NCI-H526 treated with DMSO at 0.1 percent for 48 hours (cell line): Measurements from ENCODE around the gene UNC5A.

Experiments used
- DNase-seq: peaks from one replicate; lab custom pipeline; 2025; lab: John Stamatoyannopoulos, UW

Gene UNC5A

GRCh38 chr5:176846335-176847140, 36.2 kb downstream of the UNC5A start:
- no peak for DNase-seq

DNA sequence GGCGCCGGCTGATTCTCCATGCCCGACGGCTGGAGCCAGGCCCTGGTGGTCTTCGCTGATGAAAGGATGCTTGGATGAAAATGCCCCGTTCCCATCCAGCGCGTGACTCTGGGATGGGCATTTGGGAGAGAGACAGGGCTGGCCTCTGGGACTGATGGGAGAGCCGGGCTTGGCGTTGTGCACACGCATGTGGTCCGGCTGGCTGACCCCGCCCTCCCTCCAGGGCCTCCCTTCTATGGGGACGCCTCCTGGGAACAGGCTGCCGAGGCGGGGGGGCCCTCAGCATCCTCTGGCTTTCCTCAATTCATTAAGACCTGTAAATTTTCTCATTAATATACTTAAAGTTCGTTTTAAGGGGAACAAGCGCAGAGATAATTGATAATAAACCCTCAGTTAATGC, 36.8 kb downstream of the UNC5A start:
- no peak for DNase-seq

DNA sequence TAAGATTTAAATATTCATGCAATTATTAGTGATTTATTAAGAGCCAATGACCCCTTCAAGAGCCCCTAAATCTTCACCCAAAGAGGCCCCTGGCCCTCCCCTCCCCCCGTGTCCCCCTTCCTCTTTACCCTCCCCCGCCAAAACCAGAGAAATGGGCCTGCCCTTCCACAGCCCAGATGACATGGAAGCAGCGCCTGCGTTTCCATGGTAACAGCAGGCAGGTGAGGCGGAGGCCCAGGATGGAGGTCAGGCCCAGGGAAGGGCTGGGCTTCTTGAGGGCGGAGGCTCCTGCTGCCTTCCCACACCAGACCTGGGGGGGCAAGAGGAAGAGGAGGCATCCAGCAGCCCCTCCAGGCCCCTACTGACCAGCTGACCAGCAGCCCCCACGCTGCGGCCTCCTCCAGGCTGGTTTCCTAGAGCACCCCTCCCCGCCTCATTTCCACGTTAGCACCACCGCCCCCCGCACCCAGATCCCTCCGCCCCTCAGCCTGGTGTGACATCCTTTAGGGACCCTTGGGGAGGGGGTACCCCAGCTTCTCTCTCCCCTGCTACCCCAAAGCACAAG, 37.4 kb downstream of the UNC5A start:
- DNase-seq = no peak

DNA sequence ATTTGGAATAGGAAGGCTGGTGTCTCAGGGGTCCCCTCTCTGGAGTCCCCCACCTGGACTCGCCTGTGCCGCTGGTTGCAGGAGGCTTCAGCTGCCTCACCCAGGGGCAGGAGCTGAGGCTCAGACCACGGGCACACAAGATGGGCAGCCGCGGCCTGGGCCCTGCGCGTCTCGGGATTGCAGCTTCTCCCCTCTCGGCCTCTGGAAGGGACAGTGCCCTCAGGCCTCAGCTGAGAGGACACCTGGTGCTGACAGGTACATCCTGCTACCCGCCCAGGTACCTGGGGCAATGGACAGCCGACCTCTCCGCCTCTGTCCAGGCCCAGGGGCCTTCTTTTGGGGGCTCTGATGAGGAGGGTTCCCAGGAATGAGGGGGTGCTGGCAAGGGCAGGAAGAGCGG, 38.3 kb downstream of the UNC5A start:
- DNase-seq = no peak

DNA sequence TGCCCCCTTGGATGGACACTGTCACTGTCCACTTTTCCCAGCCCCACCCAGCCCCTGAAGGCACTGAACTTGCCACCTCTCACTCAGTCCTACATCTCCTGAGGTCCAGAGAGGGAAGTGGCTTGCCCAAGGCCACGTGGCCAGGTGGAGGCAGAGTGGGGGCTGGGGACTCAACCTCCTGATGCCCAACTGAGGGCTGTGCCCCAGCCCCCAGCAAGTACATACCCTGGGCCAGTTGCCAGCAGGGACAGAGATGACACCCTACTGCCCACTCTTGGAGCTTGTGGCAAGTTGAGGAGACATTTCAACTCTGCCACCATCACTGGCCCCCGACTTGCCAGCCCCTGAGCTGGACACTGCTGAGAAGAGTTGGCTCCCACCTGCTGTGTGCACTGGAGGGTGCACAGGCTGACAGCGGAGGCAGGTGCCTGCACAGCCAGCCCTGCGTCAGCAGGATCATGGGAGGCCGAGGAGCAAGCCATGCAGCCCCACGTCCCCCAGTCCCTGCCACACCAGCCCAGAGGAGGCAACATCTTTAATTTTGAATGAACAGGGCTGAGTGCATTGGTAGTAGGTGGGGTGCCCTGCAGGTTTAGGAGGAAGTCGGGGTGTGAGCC, 39.4 kb downstream of the UNC5A start:
- no peak for DNase-seq

DNA sequence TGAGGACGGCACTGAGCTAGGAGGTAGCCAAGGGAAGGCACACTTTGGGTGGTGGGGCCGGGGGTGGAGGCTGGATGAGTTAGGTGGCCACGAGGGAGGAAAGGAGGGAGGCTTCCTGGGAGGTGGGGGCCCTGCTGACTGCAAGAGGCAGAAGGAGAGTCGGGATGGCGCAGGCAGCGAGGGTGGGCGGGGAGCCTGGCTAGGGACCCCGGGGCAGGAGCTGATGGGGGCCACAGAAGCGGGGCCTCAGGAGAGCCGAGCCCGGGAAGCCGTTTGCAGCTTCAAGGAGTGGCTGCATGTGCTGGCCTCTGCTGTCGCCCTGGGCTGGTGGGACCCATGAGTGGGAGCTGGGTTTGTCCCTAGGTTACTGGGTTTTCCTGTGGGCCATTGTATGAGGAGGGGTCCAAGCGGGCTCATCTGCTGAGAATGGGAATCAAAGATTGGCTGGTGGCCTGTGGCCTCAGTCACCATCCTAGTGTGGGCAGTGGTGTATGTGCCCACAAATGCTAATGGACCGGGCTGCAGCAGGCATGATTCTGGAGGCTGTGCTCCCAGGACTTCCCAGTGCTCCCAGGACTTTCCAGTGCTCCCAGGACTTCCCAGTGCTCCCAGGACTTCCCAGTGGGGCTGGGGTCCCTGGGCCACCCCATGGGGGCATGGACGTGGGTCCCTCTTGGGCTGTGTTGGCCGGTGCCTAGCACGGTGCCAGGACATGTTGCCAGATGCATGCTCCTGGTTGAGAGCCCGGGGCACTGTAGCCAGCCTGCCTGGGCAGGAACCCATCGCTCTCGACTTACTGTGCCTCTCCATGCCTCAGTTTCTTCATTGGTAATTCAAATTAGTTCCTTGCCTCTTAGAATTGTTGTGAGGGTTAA, 40.2 kb downstream of the UNC5A start:
- no peak for DNase-seq

DNA sequence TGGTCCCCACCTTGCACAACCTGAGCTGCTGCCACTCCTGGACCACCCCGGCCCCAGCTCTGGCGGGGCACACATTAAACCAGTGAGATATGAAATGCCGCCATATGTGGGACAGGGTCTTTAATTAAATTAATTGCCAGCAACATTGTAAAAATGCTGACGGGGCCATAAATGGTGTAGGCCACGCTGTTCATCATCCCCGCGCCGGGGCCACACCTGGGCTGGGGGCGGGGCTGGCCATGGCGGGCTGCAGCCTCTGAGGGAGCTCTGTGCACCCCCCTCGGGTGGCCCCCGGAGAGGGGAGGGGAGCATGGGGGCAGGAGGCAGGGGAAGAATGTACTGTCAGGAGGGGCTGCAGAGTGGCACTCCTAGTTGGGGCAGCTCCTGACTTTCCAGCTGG, 41.0 kb downstream of the UNC5A start:
- DNase-seq = no peak

- DNase-seq = no peak
These were observed 41.7 kb downstream of the UNC5A start for GRCh38 chr5:176851871-176852658.

GRCh38 chr5:176853151-176853778, 42.9 kb downstream of the UNC5A start:
- DNase-seq = no peak

DNA sequence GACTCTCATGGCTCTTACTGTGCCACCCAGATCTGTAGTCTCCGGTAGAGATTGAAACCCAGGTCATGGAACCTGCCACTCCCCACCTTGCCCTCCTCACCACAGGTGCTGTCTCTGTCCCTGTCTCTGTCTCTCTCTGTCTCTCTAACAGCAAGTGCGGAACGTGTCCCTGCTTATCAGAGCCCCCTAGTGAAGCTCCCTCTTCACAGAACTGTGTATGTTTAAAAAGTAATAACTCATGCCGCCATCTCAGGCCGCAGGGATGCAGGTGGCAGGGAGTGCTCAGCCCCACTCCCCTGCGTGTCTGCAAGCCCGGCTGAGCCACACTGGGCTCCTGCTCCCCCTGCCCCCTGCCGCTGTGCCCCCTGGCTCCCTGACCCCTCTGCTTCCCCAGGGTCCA, 43.8 kb downstream of the UNC5A start:
- no peak for DNase-seq

DNA sequence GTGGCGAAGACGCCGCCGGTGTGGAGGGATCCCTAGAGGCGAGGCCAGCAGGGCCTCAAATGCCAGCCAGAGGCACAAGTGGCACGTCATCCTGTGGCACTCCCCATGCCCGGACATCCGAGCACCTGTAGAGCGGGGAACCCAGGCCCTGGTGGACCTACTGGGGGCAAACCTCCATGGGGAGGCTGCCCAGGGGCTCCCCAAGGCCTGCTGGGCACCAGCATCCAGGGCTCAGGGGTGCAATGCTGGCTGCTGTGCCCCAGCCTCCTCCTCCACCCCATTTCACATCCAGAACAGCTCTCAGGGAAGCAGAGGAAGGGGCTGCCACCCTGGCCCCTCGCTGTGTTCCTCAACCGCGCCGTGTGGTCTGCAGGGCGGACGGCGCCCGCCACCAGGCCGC, 45.2 kb downstream of the UNC5A start:
- no peak for DNase-seq

GRCh38 chr5:176856746-176857145, 46.4 kb downstream of the UNC5A start:
- no peak for DNase-seq

GRCh38 chr5:176857216-176857893, 47.0 kb downstream of the UNC5A start:
- no peak for DNase-seq

- DNase-seq = no peak
These were observed 47.5 kb downstream of the UNC5A start for GRCh38 chr5:176857894-176858273.

DNA sequence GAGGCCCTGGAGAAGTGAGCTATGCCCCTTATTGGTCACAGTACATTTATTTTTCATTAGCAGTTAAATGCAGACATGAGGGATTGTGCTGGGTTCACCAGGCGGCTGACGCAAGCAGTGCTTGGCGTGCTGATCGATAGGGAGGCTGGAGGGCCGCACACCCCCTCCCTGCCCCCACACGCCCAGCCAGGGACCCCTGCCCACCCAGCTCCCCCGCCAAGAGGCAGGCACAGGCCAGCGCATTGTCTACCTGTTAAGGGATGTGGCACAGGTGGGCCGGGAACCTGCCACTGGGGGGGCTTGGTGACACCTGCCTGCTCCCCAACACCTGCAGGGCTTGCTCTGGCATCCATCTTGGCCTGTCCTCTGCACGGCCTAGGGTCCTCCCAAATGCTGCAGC, 49.6 kb downstream of the UNC5A start:
- DNase-seq = no peak

- DNase-seq = no peak
These were observed 50.0 kb downstream of the UNC5A start for GRCh38 chr5:176860381-176860780.

GRCh38 chr5:176861276-176861675, 50.9 kb downstream of the UNC5A start:
- no peak for DNase-seq

- no peak for DNase-seq
These were observed 52.1 kb downstream of the UNC5A start for GRCh38 chr5:176862330-176862995.

DNA sequence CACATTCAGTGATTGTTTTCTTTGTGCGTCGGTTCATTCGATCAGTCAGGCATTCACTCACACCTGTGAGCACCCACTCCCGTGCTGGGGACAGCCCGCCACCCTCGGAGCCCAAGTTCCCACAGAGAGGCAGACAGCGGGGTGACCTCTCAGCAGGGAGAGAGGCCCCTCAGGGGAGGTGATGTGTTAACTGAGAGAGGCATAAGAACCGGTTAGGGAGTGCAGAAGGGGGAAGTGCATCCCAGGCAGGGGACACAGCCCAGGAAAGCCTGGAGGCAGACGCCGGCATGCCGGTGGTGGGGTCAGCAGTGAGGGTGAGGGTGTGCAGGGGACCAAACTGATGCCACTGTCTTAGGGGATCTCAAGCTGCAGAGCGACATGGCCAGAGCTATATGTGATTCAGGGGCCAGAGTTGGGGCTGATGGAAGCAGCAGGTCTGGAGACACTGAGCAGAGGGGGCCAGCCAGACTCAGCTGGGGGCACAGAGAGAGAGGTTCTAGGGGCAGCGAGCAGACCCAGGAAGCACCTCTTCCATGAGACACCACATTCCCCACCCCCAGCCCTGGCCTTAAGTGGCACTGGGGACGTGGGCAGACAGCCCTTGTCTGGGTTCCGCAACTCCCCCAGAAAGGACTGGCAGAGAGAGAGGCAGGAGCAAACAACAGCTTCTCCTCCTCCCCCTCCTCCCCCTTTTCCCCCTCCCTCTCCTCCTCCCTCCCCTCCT, 52.8 kb downstream of the UNC5A start:
- no peak for DNase-seq

DNA sequence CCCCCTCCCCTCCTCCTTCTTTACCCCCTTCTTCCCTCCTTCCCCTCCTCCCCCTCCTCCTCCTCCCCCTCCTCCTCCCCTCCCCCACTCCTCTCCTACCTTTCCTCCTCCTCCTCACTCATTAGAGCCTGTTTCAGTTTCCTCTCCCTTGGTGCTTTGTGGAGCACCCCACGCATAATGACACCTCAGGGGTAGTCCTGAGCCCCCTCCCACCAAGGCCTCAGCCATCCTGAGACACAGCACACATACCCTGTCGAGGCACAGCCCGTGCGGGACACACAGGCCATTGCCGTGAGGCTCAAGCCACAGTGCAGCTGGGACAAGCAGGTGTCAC, 53.4 kb downstream of the UNC5A start:
- DNase-seq = no peak
